HEK293T (cell line): ENCODE measurements around the gene FAM168A.

Experiments used
- ARNT ChIP-seq: fragments of 450-650 bp; IDR thresholded peaks from 2 replicates; pipeline ENCODE4 v1.6.1; 2017; ENCODE audit warnings: mild to moderate bottlenecking
- BHLHE40 ChIP-seq: fragments of 450-650 bp; IDR thresholded peaks from 2 replicates; pipeline ENCODE4 v1.6.1; 2016; ENCODE audit warnings: mild to moderate bottlenecking, moderate library complexity, borderline replicate concordance
- CTBP1 ChIP-seq: fragments of 450-650 bp; IDR thresholded peaks from 2 replicates; pipeline ENCODE4 v1.6.1; 2016; ENCODE audit warnings: borderline replicate concordance
- ELF4 ChIP-seq: fragments of 450-650 bp; IDR thresholded peaks from 2 replicates; pipeline ENCODE4 v1.6.1; 2017; ENCODE audit warnings: antibody characterized with exemption
- FOXA1 ChIP-seq: fragments of 450-650 bp; IDR thresholded peaks from 2 replicates; pipeline ENCODE4 v1.6.1; 2016; ENCODE audit warnings: mild to moderate bottlenecking
- FOXK2 ChIP-seq: fragments of 450-650 bp; IDR thresholded peaks from 2 replicates; pipeline ENCODE4 v1.6.1; 2016; ENCODE audit warnings: mild to moderate bottlenecking
- FOXM1 ChIP-seq: fragments of 450-650 bp; IDR thresholded peaks from 2 replicates; pipeline ENCODE4 v1.6.1; 2017; ENCODE audit warnings: mild to moderate bottlenecking, borderline replicate concordance
- HDGF ChIP-seq: fragments of 450-650 bp; IDR thresholded peaks from 2 replicates; pipeline ENCODE4 v1.6.1; 2017; ENCODE audit warnings: antibody characterized with exemption, borderline replicate concordance
- L3MBTL2 ChIP-seq: fragments of 450-650 bp; conservative IDR thresholded peaks from 2 replicates; pipeline ENCODE4 v1.6.1; 2016; ENCODE audit warnings: mild to moderate bottlenecking
- NFRKB ChIP-seq: fragments of 450-650 bp; IDR thresholded peaks from 2 replicates; pipeline ENCODE4 v1.6.1; 2016; ENCODE audit warnings: mild to moderate bottlenecking, moderate library complexity
- SP1 ChIP-seq: fragments of 450-650 bp; IDR thresholded peaks from 2 replicates; pipeline ENCODE4 v1.6.1; 2017
- SUZ12 ChIP-seq: fragments of 450-650 bp; IDR thresholded peaks from 2 replicates; pipeline ENCODE4 v1.6.1; 2016; ENCODE audit warnings: mild to moderate bottlenecking
- ZNF384 ChIP-seq: fragments of 450-650 bp; IDR thresholded peaks from 2 replicates; pipeline ENCODE4 v1.6.1; 2016
- TF ChIP-seq, protein P1 (sequence below): fragments of 450-650 bp; IDR thresholded peaks from 2 replicates; pipeline ENCODE4 v1.6.1; 2016

GRCh38 chr11:73637012-73637411 lies 39.1 kb upstream of the FAM168A start:
- TF ChIP-seq FOXA1, result no peak
- no peak for TF ChIP-seq SP1
- TF ChIP-seq FOXK2, result no peak
- TF ChIP-seq FOXM1, result no peak
- no peak for TF ChIP-seq ARNT
- TF ChIP-seq BHLHE40, result no peak
- TF ChIP-seq, protein P1, sequence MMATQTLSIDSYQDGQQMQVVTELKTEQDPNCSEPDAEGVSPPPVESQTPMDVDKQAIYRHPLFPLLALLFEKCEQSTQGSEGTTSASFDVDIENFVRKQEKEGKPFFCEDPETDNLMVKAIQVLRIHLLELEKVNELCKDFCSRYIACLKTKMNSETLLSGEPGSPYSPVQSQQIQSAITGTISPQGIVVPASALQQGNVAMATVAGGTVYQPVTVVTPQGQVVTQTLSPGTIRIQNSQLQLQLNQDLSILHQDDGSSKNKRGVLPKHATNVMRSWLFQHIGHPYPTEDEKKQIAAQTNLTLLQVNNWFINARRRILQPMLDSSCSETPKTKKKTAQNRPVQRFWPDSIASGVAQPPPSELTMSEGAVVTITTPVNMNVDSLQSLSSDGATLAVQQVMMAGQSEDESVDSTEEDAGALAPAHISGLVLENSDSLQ, result no peak
- no peak for TF ChIP-seq NFRKB
- TF ChIP-seq L3MBTL2, result no peak
- TF ChIP-seq SUZ12, result no peak
- TF ChIP-seq ZNF384, result no peak
- TF ChIP-seq HDGF, result no peak
- no peak for TF ChIP-seq ELF4
- TF ChIP-seq CTBP1, result no peak
